HCT116 (cell line): ENCODE data around the gene FGGY. TPM values are rescaled to one million over a fixed set of nuclear protein-coding genes. Genes with fewer than 3 reads are reported as not detected.

Experiments used
- ATAC-seq: fragments of 200-7000 bp; cut with Tn5 transposase; 2 replicates; pipeline ENCODE4 v1.9.1; 2020; ENCODE audit warnings: mild to moderate bottlenecking, moderate library complexity
- BruUV-seq: library from RNA; stranded (reverse); fragments of 400-500 nt; replicated peaks from 2 replicates; lab custom pipeline; 2021; lab: Mats Ljungman, UMichigan
- CTCF ChIA-PET: fragments of 300-600 bp; sonication (Branson Sonifier 250); formaldehyde crosslinking; loops from one replicate; lab custom pipeline; 2021; ENCODE audit warnings: antibody characterized with exemption; lab: Charles Lee
- POLR2A ChIA-PET: fragments of 300-600, 350-600 bp; sonication (Branson Sonifier 250); formaldehyde crosslinking; loops from one replicate; lab custom pipeline; 2021; ENCODE audit warnings: antibody characterized with exemption; lab: Charles Lee
- RAD21 ChIA-PET, 2 experiments: fragments of 300-600 bp; sonication (Branson Sonifier 250); formaldehyde crosslinking; loops; one replicate each; lab custom pipeline; 2023; ENCODE audit warnings: low total read pairs in 2 of 2; ENCODE audit not compliant: uncharacterized antibody in 2 of 2, unreplicated experiment in 2 of 2, low non-redundant PET in 1 of 2; lab: Charles Lee
- DNase-seq: peaks from one replicate; pipeline ENCODE4 v3.0.0-alpha.2; 2010; ENCODE audit warnings: low read depth, low spot score
- H2AFZ ChIP-seq: fragments of 200-600 bp; shearing (Covaris generic), sonication (generic); 2 replicates; pipeline ENCODE4 v1.6.1; 2017; ENCODE audit warnings: low read depth, mixed run types, mixed read lengths, antibody characterized with exemption, low read length; ENCODE audit not compliant: poor library complexity, severe bottlenecking
- H3K27ac ChIP-seq: 2 replicates; pipeline ENCODE4 v1.5.1; 2012; ENCODE audit warnings: low read depth, low read length
- H3K27me3 ChIP-seq: fragments of 200-600 bp; sonication (generic); 2 replicates; pipeline ENCODE4 v1.6.1; 2016; ENCODE audit warnings: mixed run types, low read length, mixed read lengths; ENCODE audit not compliant: insufficient read depth
- H3K36me3 ChIP-seq, 2 experiments: fragments of 200-500 bp in 1 of 2; fragments of 200-600 bp in 1 of 2; sonication (Bioruptor generic) in 1 of 2; sonication (generic) in 1 of 2; 2 replicates each; pipeline versions ENCODE4 v1.5.1 to v1.6.1; 2014 to 2016; ENCODE audit warnings: low read length in 2 of 2, inconsistent platforms in 1 of 2, mixed read lengths in 1 of 2, mixed run types in 1 of 2; ENCODE audit not compliant: insufficient read depth in 2 of 2, control insufficient read depth in 1 of 2
- H3K4me1 ChIP-seq, 2 experiments: fragments of 200-600 bp in 1 of 2; sonication (generic) in 1 of 2; 2 replicates each; pipeline versions ENCODE4 v1.5.1 to v1.6.1; 2012 to 2017; ENCODE audit warnings: low read length in 2 of 2, inconsistent platforms in 1 of 2, mild to moderate bottlenecking in 1 of 2, mixed read lengths in 1 of 2, mixed run types in 1 of 2, moderate library complexity in 1 of 2; ENCODE audit not compliant: insufficient read depth in 2 of 2, control insufficient read depth in 1 of 2
- H3K4me2 ChIP-seq: fragments of 200-600 bp; sonication (generic); 2 replicates; pipeline ENCODE4 v1.6.1; 2017; ENCODE audit warnings: mixed run types, low read length, mixed read lengths
- H3K4me3 ChIP-seq, 2 experiments: fragments of 200-600 bp in 1 of 2; sonication (generic) in 1 of 2; replicated peaks in 1 of 2; 2 replicates each; pipeline ENCODE4 v1.5.1; 2011 to 2016; ENCODE audit warnings: low read length in 2 of 2, control low read depth in 1 of 2, low read depth in 1 of 2, mild to moderate bottlenecking in 1 of 2, mixed read lengths in 1 of 2, mixed run types in 1 of 2
- H3K79me2 ChIP-seq: fragments of 200-600 bp; sonication (generic); 2 replicates; pipeline ENCODE4 v1.6.1; 2017; ENCODE audit warnings: mild to moderate bottlenecking, mixed run types, low read length, moderate library complexity, mixed read lengths; ENCODE audit not compliant: insufficient read depth
- H3K9ac ChIP-seq: fragments of 200-600 bp; sonication (generic); 2 replicates; pipeline ENCODE4 v1.6.1; 2016; ENCODE audit warnings: low read length, mixed read lengths
- H3K9me2 ChIP-seq: fragments of 200-600 bp; sonication (generic), shearing (Covaris generic); 2 replicates; pipeline ENCODE4 v1.6.1; 2017; ENCODE audit warnings: mixed run types, mild to moderate bottlenecking, moderate library complexity; ENCODE audit not compliant: insufficient read depth
- H3K9me3 ChIP-seq, 2 experiments: fragments of 200-500 bp in 1 of 2; fragments of 200-600 bp in 1 of 2; sonication (Bioruptor generic) in 1 of 2; sonication (generic) in 1 of 2; 2 replicates each; pipeline ENCODE4 v1.6.1; 2014 to 2017; ENCODE audit warnings: low read length in 2 of 2, mixed read lengths in 2 of 2, inconsistent platforms in 1 of 2, low read depth in 1 of 2, mild to moderate bottlenecking in 1 of 2, mixed run types in 1 of 2, moderate library complexity in 1 of 2; ENCODE audit not compliant: control insufficient read depth in 1 of 2, insufficient read depth in 1 of 2
- H4K20me1 ChIP-seq: fragments of 200-600 bp; sonication (generic), shearing (Covaris generic); 2 replicates; pipeline ENCODE4 v1.6.1; 2017; ENCODE audit warnings: mixed run types, mild to moderate bottlenecking, moderate library complexity; ENCODE audit not compliant: insufficient read depth
- CEBPB ChIP-seq: IDR thresholded peaks from 2 replicates; pipeline ENCODE4 v1.6.1; 2012; ENCODE audit warnings: low read depth
- CTCF ChIP-seq, 3 experiments: fragments of 200-600 bp in 1 of 3; sonication (generic) in 1 of 3; IDR thresholded peaks in 2 of 3; conservative IDR thresholded peaks in 1 of 3; 2 replicates each; pipeline ENCODE4 v1.5.1; 2012 to 2017; ENCODE audit warnings: low read depth in 2 of 3, low read length in 2 of 3, antibody characterized with exemption in 1 of 3, borderline replicate concordance in 1 of 3, control low read depth in 1 of 3, mild to moderate bottlenecking in 1 of 3, mixed read lengths in 1 of 3, mixed run types in 1 of 3, moderate library complexity in 1 of 3; ENCODE audit not compliant: insufficient read depth in 1 of 3
- EGR1 ChIP-seq: IDR thresholded peaks from 2 replicates; pipeline ENCODE4 v1.6.1; 2012; ENCODE audit warnings: low read depth
- EZH2phosphoT487 ChIP-seq: fragments of 200-600 bp; IDR thresholded peaks from 2 replicates; pipeline ENCODE4 v1.6.1; 2018; ENCODE audit warnings: antibody characterized with exemption, borderline replicate concordance
- FOSL1 ChIP-seq: IDR thresholded peaks from 2 replicates; pipeline ENCODE4 v1.6.1; 2012; ENCODE audit warnings: low read depth
- POLR2A ChIP-seq: IDR thresholded peaks from 2 replicates; pipeline ENCODE4 v1.7.0; 2011; ENCODE audit warnings: borderline replicate concordance; ENCODE audit not compliant: insufficient read depth, insufficient read length; ENCODE audit errors: extremely low read depth
- POLR2AphosphoS5 ChIP-seq: IDR thresholded peaks from 2 replicates; pipeline ENCODE4 v1.6.1; 2011; ENCODE audit warnings: mild to moderate bottlenecking, low read depth, low read length, moderate library complexity
- REST ChIP-seq: IDR thresholded peaks from 2 replicates; pipeline ENCODE4 v1.6.1; 2012; ENCODE audit warnings: low read depth
- SIN3A ChIP-seq: IDR thresholded peaks from 2 replicates; pipeline ENCODE4 v1.6.1; 2012; ENCODE audit warnings: low read depth
- SP1 ChIP-seq: IDR thresholded peaks from 2 replicates; pipeline ENCODE4 v1.6.1; 2012; ENCODE audit warnings: low read depth
- SRF ChIP-seq: IDR thresholded peaks from 2 replicates; pipeline ENCODE4 v1.6.1; 2012; ENCODE audit warnings: low read depth
- YY1 ChIP-seq: IDR thresholded peaks from 2 replicates; pipeline ENCODE4 v1.6.1; 2011; ENCODE audit warnings: low read length, low read depth, moderate library complexity, mild to moderate bottlenecking; ENCODE audit not compliant: insufficient replicate concordance; ENCODE audit errors: extremely low read depth
- ZBTB33 ChIP-seq: IDR thresholded peaks from 2 replicates; pipeline ENCODE4 v1.6.1; 2011; ENCODE audit warnings: mild to moderate bottlenecking, low read length, moderate library complexity; ENCODE audit not compliant: insufficient replicate concordance; ENCODE audit errors: extremely low read depth
- ZNF274 ChIP-seq: fragments of 200-500 bp; sonication (Bioruptor generic); IDR thresholded peaks from 2 replicates; pipeline ENCODE4 v1.6.1; 2014; ENCODE audit warnings: mild to moderate bottlenecking, low read depth, low read length, inconsistent platforms
- intact Hi-C: fragments of 100-400 bp; cut with micrococcal nuclease; formaldehyde crosslinking; loops from 2 replicates; pipeline ENCODE4 v1.10.0; 2022
- total RNA-seq: library from RNA; stranded (reverse); gene quantifications from one replicate; pipeline ENCODE4 v1.2.1, GENCODE V29; 2021; ENCODE audit not compliant: unreplicated experiment

Gene FGGY
- total RNA-seq, 1 experiment from 2014 or later, result 10.6 TPM

GRCh38 chr1:59384443-59384842 lies 87.5 kb downstream of the FGGY start:
- H3K9me3 ChIP-seq, result no peaks in the 10 kb centered on the region
- H3K36me3 ChIP-seq, result no peaks in the 10 kb centered on the region
- H3K4me1 ChIP-seq, result no peaks in the 10 kb centered on the region
- no peak for DNase-seq
- no peak overlapping the region for H2AFZ ChIP-seq
- H3K9ac ChIP-seq, result no peak overlapping the region
- no peak for ATAC-seq
- POLR2A ChIA-PET, result interaction anchor here (0.8 kb wide), 1 partner anchor 604 kb away, joined by 3 read pairs; no protein-coding TSS in a partner anchor
- H3K9me2 ChIP-seq, result no peaks in the 10 kb centered on the region
- H3K4me2 ChIP-seq, result no peak overlapping the region
- TF ChIP-seq ZNF274 (no peak), YY1 (no peak), SP1 (no peak), SRF (no peak)
- no peak overlapping the region for H3K4me3 ChIP-seq
- intact Hi-C loops, result no loop called here
- H3K27me3 ChIP-seq, result no peaks in the 10 kb centered on the region
- H3K79me2 ChIP-seq, result no peaks in the 10 kb centered on the region
- no peaks in the 10 kb centered on the region for H4K20me1 ChIP-seq
- no peak overlapping the region for H3K27ac ChIP-seq
- CTCF ChIA-PET, result no interaction called here
- BruUV-seq, result no TSS peak
- RAD21 ChIA-PET, result no interaction called here

- no peaks in the 10 kb centered on the region for H4K20me1 ChIP-seq
- H3K4me3 ChIP-seq, result no peak overlapping the region
- no peak for DNase-seq
- H3K4me2 ChIP-seq, result no peak overlapping the region
- ATAC-seq, result no peak
- BruUV-seq, result no TSS peak
- ChIA-PET RAD21 (no interaction called here), POLR2A (no interaction called here), CTCF (no interaction called here)
- H3K27me3 ChIP-seq, result no peaks in the 10 kb centered on the region
- no peak overlapping the region for H3K27ac ChIP-seq
- H3K4me1 ChIP-seq, result no peaks in the 10 kb centered on the region
- H2AFZ ChIP-seq, result no peak overlapping the region
- H3K9me2 ChIP-seq, result no peaks in the 10 kb centered on the region
- intact Hi-C loops, result no loop called here
- H3K79me2 ChIP-seq, result no peaks in the 10 kb centered on the region
- H3K36me3 ChIP-seq, result no peaks in the 10 kb centered on the region
- no peaks in the 10 kb centered on the region for H3K9me3 ChIP-seq
- no peak overlapping the region for H3K9ac ChIP-seq
- TF ChIP-seq SRF (no peak), FOSL1 (no peak), POLR2AphosphoS5 (no peak), EGR1 (no peak), SIN3A (no peak), ZBTB33 (no peak), POLR2A (no peak), EZH2phosphoT487 (no peak), SP1 (no peak), CTCF (IDR thresholded peaks at IDR 0.05 in 2 of 3, conservative IDR thresholded peaks at IDR 0.05 in 1 of 3; ENCODE audit: borderline replicate concordance in 1 of 3, insufficient read depth in 1 of 3, low read depth in 2 of 3, low read length in 2 of 3) (no peak), REST (no peak), CEBPB (no peak)
Observed at GRCh38 chr1:59388191-59388590, 91.3 kb downstream of the FGGY start.
